ENCODE data around the gene EPC2.

GRCh38 chr2:148646231-148646559 is 1.6 kb downstream of the EPC2 start:
- no peak for TF ChIP-seq CTCF (IDR thresholded peaks at IDR 0.05; ENCODE audit: low read depth, low read length)
- TF ChIP-seq POLR2A (IDR thresholded peaks at IDR 0.05; ENCODE audit: extremely low read depth, insufficient read length), result no peak
